Fibroblast of pulmonary artery (primary cell): ENCODE measurements around the gene DENND1B.
A peak's percentile ranks its signal among the peaks of the same experiment; 100 is the strongest.

ENCODE experiments used
- DNase-seq: peaks from one replicate; pipeline ENCODE4 v3.0.0-alpha.2; 2010; ENCODE audit warnings: low read depth
- H3K4me3 ChIP-seq: replicated peaks from 2 replicates; pipeline ENCODE4 v1.5.1; 2011; ENCODE audit warnings: low read depth, mild to moderate bottlenecking, control low read depth, low read length, moderate library complexity
- CTCF ChIP-seq: IDR thresholded peaks from 2 replicates; pipeline ENCODE4 v1.5.1; 2011; ENCODE audit warnings: mild to moderate bottlenecking, control low read depth, low read length, inconsistent platforms; ENCODE audit errors: missing control alignments

The DENND1B gene

GRCh38 chr1:197776351-197777105, 1.2 kb upstream of the DENND1B start:
- no peak for TF ChIP-seq CTCF
- peak; percentile 56 for DNase-seq
- H3K4me3 ChIP-seq, result no peak overlapping the region

- peak; percentile 34 for DNase-seq
- TF ChIP-seq CTCF, result no peak
- peak overlapping the region; percentile 60 for H3K4me3 ChIP-seq
Measured at GRCh38 chr1:197774466-197775281, 606 bp downstream of the DENND1B start.

- no peak for TF ChIP-seq CTCF
- H3K4me3 ChIP-seq, result peak overlapping the region; percentile 60
- no peak for DNase-seq
Measured at GRCh38 chr1:197773856-197774255, 1.4 kb downstream of the DENND1B start.

GRCh38 chr1:197771904-197772556, 3.2 kb downstream of the DENND1B start:
- no peak overlapping the region for H3K4me3 ChIP-seq
- no peak for TF ChIP-seq CTCF
- no peak for DNase-seq

GRCh38 chr1:197771386-197771785, 3.9 kb downstream of the DENND1B start:
- DNase-seq, result no peak
- H3K4me3 ChIP-seq, result no peak overlapping the region
- no peak for TF ChIP-seq CTCF

- TF ChIP-seq CTCF, result no peak
- no peak overlapping the region for H3K4me3 ChIP-seq
- no peak for DNase-seq
Measured at GRCh38 chr1:197770243-197770642, 5.0 kb downstream of the DENND1B start.
